Vagina (tissue), 2 donors: ENCODE data around the gene SMAD6.

Source experiments
- POLR2AphosphoS5 ChIP-seq, 2 donors: sonication (generic); formaldehyde crosslinking; IDR thresholded peaks; one replicate each; pipeline ENCODE4 v1.9.0; 2017; ENCODE audit warnings: antibody characterized with exemption in 2 of 2, mild to moderate bottlenecking in 2 of 2, low read depth in 1 of 2; ENCODE audit not compliant: insufficient read depth in 1 of 2
- TF ChIP-seq, protein P1 (sequence below), 3 experiments: fragments of 450-650 bp in 2 of 3; fragments of 200-600 bp in 1 of 3; sonication (generic) in 1 of 3; IDR thresholded peaks; one replicate each; pipeline ENCODE4 v1.5.1; 2017 to 2019; ENCODE audit warnings: antibody characterized with exemption in 3 of 3, mild to moderate bottlenecking in 2 of 3, moderate library complexity in 2 of 3

DNA sequence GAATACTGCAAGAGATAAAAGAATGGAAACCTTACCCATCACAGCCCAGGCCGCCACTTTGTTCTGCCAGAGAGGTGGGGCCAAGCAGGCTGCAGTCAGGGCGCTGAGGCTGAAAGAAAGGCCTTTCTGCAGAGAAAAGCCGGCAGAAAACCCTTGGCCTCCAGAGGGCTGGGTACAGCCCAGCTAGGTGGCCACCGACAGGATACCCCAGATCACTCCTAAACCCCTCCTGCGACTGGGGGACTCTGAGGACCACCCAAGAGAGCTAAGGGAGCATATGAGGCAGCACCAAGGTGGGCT is 69.3 kb downstream of the SMAD6 start:
- TF ChIP-seq, protein P1, sequence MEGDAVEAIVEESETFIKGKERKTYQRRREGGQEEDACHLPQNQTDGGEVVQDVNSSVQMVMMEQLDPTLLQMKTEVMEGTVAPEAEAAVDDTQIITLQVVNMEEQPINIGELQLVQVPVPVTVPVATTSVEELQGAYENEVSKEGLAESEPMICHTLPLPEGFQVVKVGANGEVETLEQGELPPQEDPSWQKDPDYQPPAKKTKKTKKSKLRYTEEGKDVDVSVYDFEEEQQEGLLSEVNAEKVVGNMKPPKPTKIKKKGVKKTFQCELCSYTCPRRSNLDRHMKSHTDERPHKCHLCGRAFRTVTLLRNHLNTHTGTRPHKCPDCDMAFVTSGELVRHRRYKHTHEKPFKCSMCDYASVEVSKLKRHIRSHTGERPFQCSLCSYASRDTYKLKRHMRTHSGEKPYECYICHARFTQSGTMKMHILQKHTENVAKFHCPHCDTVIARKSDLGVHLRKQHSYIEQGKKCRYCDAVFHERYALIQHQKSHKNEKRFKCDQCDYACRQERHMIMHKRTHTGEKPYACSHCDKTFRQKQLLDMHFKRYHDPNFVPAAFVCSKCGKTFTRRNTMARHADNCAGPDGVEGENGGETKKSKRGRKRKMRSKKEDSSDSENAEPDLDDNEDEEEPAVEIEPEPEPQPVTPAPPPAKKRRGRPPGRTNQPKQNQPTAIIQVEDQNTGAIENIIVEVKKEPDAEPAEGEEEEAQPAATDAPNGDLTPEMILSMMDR (IDR thresholded peaks at IDR 0.05): no peak
- TF ChIP-seq POLR2AphosphoS5 (IDR thresholded peaks at IDR 0.05; ENCODE audit: insufficient read depth in 1 of 2, low read depth in 1 of 2): no peak
